ENCODE measurements around the gene SOX8.
A peak's percentile ranks its signal among the peaks of the same experiment; 100 is the strongest.

SOX8 gene

GRCh38 chr16:1028056-1028455, 46.5 kb downstream of the SOX8 start:
- peak in 1 of 3 donors; percentile 18 for DNase-seq
- H3K4me3 ChIP-seq (ENCODE audit: control insufficient read depth in 1 of 7, extremely low read depth in 1 of 7, insufficient read depth in 4 of 7, low read depth in 2 of 7, low read length in 6 of 7): no peak overlapping the region
- no peak overlapping the region for H3K27ac ChIP-seq (ENCODE audit: insufficient read depth in 1 of 2, low read depth in 1 of 2, low read length in 2 of 2, poor library complexity in 1 of 2, severe bottlenecking in 2 of 2)
- ChIA-PET POLR2A (no interaction called here), CTCF (no interaction called here)
- peaks cover 0 to under 1% (median 0%) of the 10 kb centered on the region in 5 experiments for H3K9me3 ChIP-seq (ENCODE audit: control extremely low read depth in 1 of 5, control insufficient read depth in 4 of 5, insufficient read depth in 2 of 5, low read depth in 1 of 5, low read length in 4 of 5)
- peaks cover 0 to 52% (median 6%) of the 10 kb centered on the region in 5 experiments for H3K27me3 ChIP-seq (replicated peaks in 2 of 5; ENCODE audit: control insufficient read depth in 4 of 5, insufficient read depth in 5 of 5, low read length in 4 of 5)
- 75% methylated on average over 14 of the region's 15 CpGs for WGBS (ENCODE audit: insufficient coverage)
- peaks cover 0 to 2% (median 0%) of the 10 kb centered on the region in 4 experiments for H3K4me1 ChIP-seq (ENCODE audit: control extremely low read depth in 1 of 4, control insufficient read depth in 4 of 4, insufficient read depth in 4 of 4, low read length in 3 of 4)
- H3K36me3 ChIP-seq (ENCODE audit: control insufficient read depth in 4 of 4, insufficient read depth in 4 of 4, low read length in 3 of 4): no peaks in the 10 kb centered on the region

GRCh38 chr16:1028524-1029258, 47.1 kb downstream of the SOX8 start:
- Histone ChIP-seq H3K36me3 (ENCODE audit: control insufficient read depth in 4 of 4, insufficient read depth in 4 of 4, low read length in 3 of 4) (no peaks in the 10 kb centered on the region), H3K9me3 (ENCODE audit: control extremely low read depth in 1 of 5, control insufficient read depth in 4 of 5, insufficient read depth in 2 of 5, low read depth in 1 of 5, low read length in 4 of 5) (peaks cover 0 to 7% (median 0%) of the 10 kb centered on the region in 5 experiments), H3K4me1 (ENCODE audit: control extremely low read depth in 1 of 4, control insufficient read depth in 4 of 4, insufficient read depth in 4 of 4, low read length in 3 of 4) (peaks cover 0 to 2% (median 0%) of the 10 kb centered on the region in 4 experiments), H3K4me3 (ENCODE audit: control insufficient read depth in 1 of 7, extremely low read depth in 1 of 7, insufficient read depth in 4 of 7, low read depth in 2 of 7, low read length in 6 of 7) (no peak overlapping the region), H3K27ac (ENCODE audit: insufficient read depth in 1 of 2, low read depth in 1 of 2, low read length in 2 of 2, poor library complexity in 1 of 2, severe bottlenecking in 2 of 2) (no peak overlapping the region), H3K27me3 (replicated peaks in 2 of 5; ENCODE audit: control insufficient read depth in 4 of 5, insufficient read depth in 5 of 5, low read length in 4 of 5) (peaks cover 0 to 52% (median 6%) of the 10 kb centered on the region in 5 experiments)
- ChIA-PET POLR2A (no interaction called here), CTCF (no interaction called here)
- WGBS (ENCODE audit: insufficient coverage): 18% methylated on average over 35 of the region's 39 CpGs
- DNase-seq: peak in 1 of 3 donors; percentile 13

GRCh38 chr16:1029259-1029545, 47.6 kb downstream of the SOX8 start:
- peaks cover 0 to 9% (median 0%) of the 10 kb centered on the region in 5 experiments for H3K9me3 ChIP-seq (ENCODE audit: control extremely low read depth in 1 of 5, control insufficient read depth in 4 of 5, insufficient read depth in 2 of 5, low read depth in 1 of 5, low read length in 4 of 5)
- no peak overlapping the region for H3K27ac ChIP-seq (ENCODE audit: insufficient read depth in 1 of 2, low read depth in 1 of 2, low read length in 2 of 2, poor library complexity in 1 of 2, severe bottlenecking in 2 of 2)
- DNase-seq: no peak
- H3K27me3 ChIP-seq (replicated peaks in 2 of 5; ENCODE audit: control insufficient read depth in 4 of 5, insufficient read depth in 5 of 5, low read length in 4 of 5): peaks cover 0 to 52% (median 6%) of the 10 kb centered on the region in 5 experiments
- ChIA-PET POLR2A (no interaction called here), CTCF (no interaction called here)
- no peak overlapping the region for H3K4me3 ChIP-seq (ENCODE audit: control insufficient read depth in 1 of 7, extremely low read depth in 1 of 7, insufficient read depth in 4 of 7, low read depth in 2 of 7, low read length in 6 of 7)
- peaks cover 0 to 2% (median 0%) of the 10 kb centered on the region in 4 experiments for H3K4me1 ChIP-seq (ENCODE audit: control extremely low read depth in 1 of 4, control insufficient read depth in 4 of 4, insufficient read depth in 4 of 4, low read length in 3 of 4)
- no peaks in the 10 kb centered on the region for H3K36me3 ChIP-seq (ENCODE audit: control insufficient read depth in 4 of 4, insufficient read depth in 4 of 4, low read length in 3 of 4)
- WGBS (ENCODE audit: insufficient coverage): 68% methylated on average over 7 of the region's 14 CpGs

- 61% methylated on average over 21 of the region's 26 CpGs for WGBS (ENCODE audit: insufficient coverage)
- Histone ChIP-seq H3K27me3 (replicated peaks in 2 of 5; ENCODE audit: control insufficient read depth in 4 of 5, insufficient read depth in 5 of 5, low read length in 4 of 5) (peaks cover 0 to 48% (median 6%) of the 10 kb centered on the region in 5 experiments), H3K27ac (ENCODE audit: insufficient read depth in 1 of 2, low read depth in 1 of 2, low read length in 2 of 2, poor library complexity in 1 of 2, severe bottlenecking in 2 of 2) (no peak overlapping the region), H3K9me3 (ENCODE audit: control extremely low read depth in 1 of 5, control insufficient read depth in 4 of 5, insufficient read depth in 2 of 5, low read depth in 1 of 5, low read length in 4 of 5) (peaks cover 0 to 9% (median 0%) of the 10 kb centered on the region in 5 experiments), H3K36me3 (ENCODE audit: control insufficient read depth in 4 of 4, insufficient read depth in 4 of 4, low read length in 3 of 4) (no peaks in the 10 kb centered on the region), H3K4me3 (ENCODE audit: control insufficient read depth in 1 of 7, extremely low read depth in 1 of 7, insufficient read depth in 4 of 7, low read depth in 2 of 7, low read length in 6 of 7) (no peak overlapping the region), H3K4me1 (ENCODE audit: control extremely low read depth in 1 of 4, control insufficient read depth in 4 of 4, insufficient read depth in 4 of 4, low read length in 3 of 4) (peaks cover 0 to 2% (median 0%) of the 10 kb centered on the region in 4 experiments)
- ChIA-PET POLR2A (no interaction called here), CTCF (no interaction called here)
- DNase-seq: no peak
These were observed 48.9 kb downstream of the SOX8 start for GRCh38 chr16:1030473-1030901.

GRCh38 chr16:1031666-1032065, 50.1 kb downstream of the SOX8 start:
- Histone ChIP-seq H3K4me3 (ENCODE audit: control insufficient read depth in 1 of 7, extremely low read depth in 1 of 7, insufficient read depth in 4 of 7, low read depth in 2 of 7, low read length in 6 of 7) (no peak overlapping the region), H3K27me3 (replicated peaks in 2 of 5; ENCODE audit: control insufficient read depth in 4 of 5, insufficient read depth in 5 of 5, low read length in 4 of 5) (peaks cover 0 to 55% (median 8%) of the 10 kb centered on the region in 5 experiments), H3K27ac (ENCODE audit: insufficient read depth in 1 of 2, low read depth in 1 of 2, low read length in 2 of 2, poor library complexity in 1 of 2, severe bottlenecking in 2 of 2) (no peak overlapping the region), H3K36me3 (ENCODE audit: control insufficient read depth in 4 of 4, insufficient read depth in 4 of 4, low read length in 3 of 4) (no peaks in the 10 kb centered on the region), H3K9me3 (ENCODE audit: control extremely low read depth in 1 of 5, control insufficient read depth in 4 of 5, insufficient read depth in 2 of 5, low read depth in 1 of 5, low read length in 4 of 5) (peaks cover 0 to 9% (median 0%) of the 10 kb centered on the region in 5 experiments), H3K4me1 (ENCODE audit: control extremely low read depth in 1 of 4, control insufficient read depth in 4 of 4, insufficient read depth in 4 of 4, low read length in 3 of 4) (peaks cover 0 to 2% (median 0%) of the 10 kb centered on the region in 4 experiments)
- POLR2A ChIA-PET: no interaction called here
- CTCF ChIA-PET: no interaction called here
- DNase-seq: no peak
- 99% methylated on average over 17 of the region's 17 CpGs for WGBS (ENCODE audit: insufficient coverage)

- 90% methylated on average over 2 of the region's 2 CpGs for WGBS (ENCODE audit: insufficient coverage)
- no peak overlapping the region for H3K4me3 ChIP-seq (ENCODE audit: control insufficient read depth in 1 of 7, extremely low read depth in 1 of 7, insufficient read depth in 4 of 7, low read depth in 2 of 7, low read length in 6 of 7)
- no peak overlapping the region for H3K27ac ChIP-seq (ENCODE audit: insufficient read depth in 1 of 2, low read depth in 1 of 2, low read length in 2 of 2, poor library complexity in 1 of 2, severe bottlenecking in 2 of 2)
- H3K4me1 ChIP-seq (ENCODE audit: control extremely low read depth in 1 of 4, control insufficient read depth in 4 of 4, insufficient read depth in 4 of 4, low read length in 3 of 4): peaks cover 0 to 2% (median 0%) of the 10 kb centered on the region in 4 experiments
- H3K27me3 ChIP-seq (replicated peaks in 2 of 5; ENCODE audit: control insufficient read depth in 4 of 5, insufficient read depth in 5 of 5, low read length in 4 of 5): peaks cover 0 to 57% (median 10%) of the 10 kb centered on the region in 5 experiments
- DNase-seq: no peak
- POLR2A ChIA-PET: no interaction called here
- no peaks in the 10 kb centered on the region for H3K36me3 ChIP-seq (ENCODE audit: control insufficient read depth in 4 of 4, insufficient read depth in 4 of 4, low read length in 3 of 4)
- CTCF ChIA-PET: no interaction called here
- H3K9me3 ChIP-seq (ENCODE audit: control extremely low read depth in 1 of 5, control insufficient read depth in 4 of 5, insufficient read depth in 2 of 5, low read depth in 1 of 5, low read length in 4 of 5): peaks cover 0 to 9% (median 0%) of the 10 kb centered on the region in 5 experiments
These were observed 51.0 kb downstream of the SOX8 start for GRCh38 chr16:1032607-1033006.

GRCh38 chr16:1033128-1033679, 51.6 kb downstream of the SOX8 start:
- WGBS (ENCODE audit: insufficient coverage): 100% methylated on average over 3 of the region's 3 CpGs
- H3K9me3 ChIP-seq (ENCODE audit: control extremely low read depth in 1 of 5, control insufficient read depth in 4 of 5, insufficient read depth in 2 of 5, low read depth in 1 of 5, low read length in 4 of 5): peaks cover 0 to 9% (median 0%) of the 10 kb centered on the region in 5 experiments
- ChIA-PET POLR2A (no interaction called here), CTCF (no interaction called here)
- no peaks in the 10 kb centered on the region for H3K36me3 ChIP-seq (ENCODE audit: control insufficient read depth in 4 of 4, insufficient read depth in 4 of 4, low read length in 3 of 4)
- no peak overlapping the region for H3K4me3 ChIP-seq (ENCODE audit: control insufficient read depth in 1 of 7, extremely low read depth in 1 of 7, insufficient read depth in 4 of 7, low read depth in 2 of 7, low read length in 6 of 7)
- H3K27ac ChIP-seq (ENCODE audit: insufficient read depth in 1 of 2, low read depth in 1 of 2, low read length in 2 of 2, poor library complexity in 1 of 2, severe bottlenecking in 2 of 2): no peak overlapping the region
- peaks cover 0 to 57% (median 8%) of the 10 kb centered on the region in 5 experiments for H3K27me3 ChIP-seq (replicated peaks in 2 of 5; ENCODE audit: control insufficient read depth in 4 of 5, insufficient read depth in 5 of 5, low read length in 4 of 5)
- DNase-seq: no peak
- H3K4me1 ChIP-seq (ENCODE audit: control extremely low read depth in 1 of 4, control insufficient read depth in 4 of 4, insufficient read depth in 4 of 4, low read length in 3 of 4): peaks cover 0 to 2% (median 0%) of the 10 kb centered on the region in 4 experiments

Data from common myeloid progenitor, CD34-positive (primary cell).